ENCODE results near the gene NGF.

GRCh38 chr1:115240297-115240696, 97.8 kb downstream of the NGF start:
- no peak for TF ChIP-seq GATA2 (IDR thresholded peaks at IDR 0.05; ENCODE audit: low read depth, low read length)
- no peak for TF ChIP-seq GATA3 (IDR thresholded peaks at IDR 0.05; ENCODE audit: low read depth, low read length)
